ENCODE results near the gene CYP1A1.
A peak's percentile ranks its signal among the peaks of the same experiment; 100 is the strongest.
"Not testable (repeated sequence)": the region's sequence is repeated elsewhere in the genome, so short reads cannot be mapped to it uniquely, and the experiment has no call there.

Gene CYP1A1, protein sequence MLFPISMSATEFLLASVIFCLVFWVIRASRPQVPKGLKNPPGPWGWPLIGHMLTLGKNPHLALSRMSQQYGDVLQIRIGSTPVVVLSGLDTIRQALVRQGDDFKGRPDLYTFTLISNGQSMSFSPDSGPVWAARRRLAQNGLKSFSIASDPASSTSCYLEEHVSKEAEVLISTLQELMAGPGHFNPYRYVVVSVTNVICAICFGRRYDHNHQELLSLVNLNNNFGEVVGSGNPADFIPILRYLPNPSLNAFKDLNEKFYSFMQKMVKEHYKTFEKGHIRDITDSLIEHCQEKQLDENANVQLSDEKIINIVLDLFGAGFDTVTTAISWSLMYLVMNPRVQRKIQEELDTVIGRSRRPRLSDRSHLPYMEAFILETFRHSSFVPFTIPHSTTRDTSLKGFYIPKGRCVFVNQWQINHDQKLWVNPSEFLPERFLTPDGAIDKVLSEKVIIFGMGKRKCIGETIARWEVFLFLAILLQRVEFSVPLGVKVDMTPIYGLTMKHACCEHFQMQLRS

DNA sequence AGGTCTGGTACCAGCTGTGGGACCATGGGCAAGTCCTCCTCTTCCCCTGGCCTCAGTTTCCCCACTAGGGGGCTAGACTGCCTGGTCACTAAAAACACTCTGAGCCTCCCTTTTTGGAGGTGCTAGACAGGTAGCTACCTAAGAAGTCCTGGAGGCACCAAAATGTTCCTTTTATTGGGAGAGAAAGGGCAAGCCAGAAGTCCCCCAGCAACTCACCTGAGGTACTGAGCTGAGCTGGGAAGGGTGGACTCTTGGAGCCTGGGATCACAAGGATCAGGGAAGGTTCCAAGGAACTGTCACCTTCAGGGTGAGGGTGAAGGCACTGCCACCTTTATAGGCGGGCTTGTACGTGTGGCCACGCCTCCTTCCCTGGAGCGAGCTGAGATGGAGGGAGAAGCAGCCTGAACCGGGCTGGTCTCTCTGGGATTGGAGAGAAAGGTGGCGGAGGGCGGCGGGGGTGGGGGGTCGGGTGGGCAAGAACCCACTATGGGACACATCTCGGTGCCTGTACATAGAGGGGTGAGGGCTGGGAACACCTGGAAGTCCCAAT is at the start of gene CYP1A1:
Gene CYP1A1, minus strand, starts transcription at position 304 of the 550 bp plus-strand sequence. CDS start 2,431 bp downstream, outside the sequence.
- no peak for DNase-seq

DNA sequence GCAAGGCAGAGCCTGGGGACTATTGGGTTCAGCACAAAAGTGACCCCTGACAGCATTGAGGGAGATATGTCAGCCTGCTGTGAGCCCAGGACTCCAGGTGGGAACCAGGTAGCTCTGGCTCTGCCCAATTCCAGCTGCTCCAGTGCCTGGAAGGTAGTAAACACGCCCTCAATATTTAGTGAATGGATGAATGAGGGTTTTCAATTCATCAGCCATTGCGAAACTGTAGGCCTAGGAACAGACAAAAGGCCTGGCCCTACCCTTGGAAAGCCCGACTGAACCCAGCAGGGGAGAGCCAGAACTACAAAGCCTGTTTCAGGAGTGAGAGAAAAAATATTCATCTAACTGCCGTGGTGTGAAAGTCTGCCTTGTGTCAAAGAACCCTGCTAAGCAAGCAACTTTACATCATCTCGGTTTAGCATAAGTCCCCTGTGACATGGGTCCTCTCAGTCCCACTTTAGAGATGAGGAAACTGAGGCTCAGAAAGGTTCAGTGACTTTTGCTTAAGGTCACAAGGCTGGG is 48.5 kb upstream of the CYP1A1 start:
- DNase-seq: no peak

DNA sequence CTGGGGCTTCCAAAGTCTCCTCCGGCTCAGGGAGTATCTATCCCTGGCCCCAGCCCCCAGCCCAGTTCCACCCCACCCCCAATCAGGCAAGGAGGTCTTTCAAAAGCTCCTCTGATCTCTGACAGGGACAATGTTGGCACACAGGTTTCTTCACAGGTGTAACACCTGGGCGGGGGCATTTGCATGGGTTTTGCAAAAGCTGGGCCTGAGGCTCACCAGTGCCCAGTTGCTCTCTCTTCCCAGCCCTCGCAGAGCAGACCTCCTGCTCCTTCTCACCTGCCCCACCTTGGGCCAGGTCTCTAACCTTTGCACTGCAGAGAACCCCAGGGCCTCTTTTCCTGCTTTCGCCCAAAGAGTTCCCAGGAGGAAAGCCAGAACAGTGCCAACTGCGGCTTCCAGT is 48.0 kb upstream of the CYP1A1 start:
- DNase-seq: no peak

DNA sequence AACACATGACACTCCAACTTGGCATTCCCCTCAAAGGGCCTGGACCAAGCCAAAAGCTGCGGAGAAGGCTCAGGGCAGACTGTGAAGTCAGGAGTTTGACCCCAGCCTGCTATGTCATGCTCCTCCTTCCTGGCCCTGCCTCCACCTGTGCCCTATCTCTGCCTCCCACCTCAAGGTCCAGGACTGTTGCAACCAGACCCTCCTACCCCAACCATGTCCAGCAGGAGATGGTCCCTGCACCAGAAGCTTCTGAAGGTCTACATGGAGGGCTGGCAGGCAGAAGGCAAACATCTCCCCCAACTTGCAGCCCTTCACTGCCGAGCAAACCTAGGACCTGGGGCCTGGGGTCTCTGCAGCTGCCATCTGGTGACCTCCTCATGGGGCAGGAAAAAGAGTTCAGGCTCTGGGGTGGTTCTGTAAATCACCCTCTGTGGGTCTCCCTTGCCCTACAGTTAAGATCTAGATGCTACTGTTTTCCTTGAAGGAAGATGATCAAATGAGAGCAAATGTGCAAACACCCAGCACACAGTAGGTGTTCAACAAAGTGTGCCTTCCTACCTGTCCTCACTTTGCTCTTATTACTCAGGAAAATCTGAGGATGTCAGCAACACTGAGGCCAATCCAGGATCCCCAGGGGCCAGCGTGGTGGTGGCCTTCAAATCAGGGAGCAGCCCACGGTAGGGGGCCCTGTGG is 45.0 kb upstream of the CYP1A1 start:
- DNase-seq: no peak

DNA sequence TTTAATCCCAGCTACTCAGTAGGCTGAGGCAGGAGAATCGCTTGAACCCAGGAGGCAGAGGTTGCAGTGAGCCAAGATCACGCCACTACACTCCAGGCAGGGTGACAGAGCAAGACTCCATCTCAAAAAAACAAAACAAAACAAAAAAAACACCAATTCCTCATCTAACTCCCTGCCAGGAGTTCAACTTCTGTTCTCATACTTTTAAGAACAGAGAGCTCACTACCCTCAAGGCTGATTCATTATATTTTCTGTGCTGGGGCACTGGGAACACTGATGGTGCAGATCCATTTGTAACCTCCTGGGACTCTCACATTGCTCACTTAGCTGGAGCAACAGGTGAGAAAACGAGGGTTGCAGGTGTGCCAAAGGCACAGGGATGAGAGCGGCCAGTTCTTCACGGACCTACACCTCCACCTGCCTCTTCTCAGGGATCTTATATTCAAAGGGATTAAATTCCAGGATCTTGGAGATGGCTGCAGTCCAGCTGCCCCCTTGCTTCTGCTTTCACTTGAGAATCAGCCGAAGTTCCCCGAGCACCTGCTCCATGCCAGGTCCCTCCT is 44.2 kb upstream of the CYP1A1 start:
- no peak for DNase-seq

DNA sequence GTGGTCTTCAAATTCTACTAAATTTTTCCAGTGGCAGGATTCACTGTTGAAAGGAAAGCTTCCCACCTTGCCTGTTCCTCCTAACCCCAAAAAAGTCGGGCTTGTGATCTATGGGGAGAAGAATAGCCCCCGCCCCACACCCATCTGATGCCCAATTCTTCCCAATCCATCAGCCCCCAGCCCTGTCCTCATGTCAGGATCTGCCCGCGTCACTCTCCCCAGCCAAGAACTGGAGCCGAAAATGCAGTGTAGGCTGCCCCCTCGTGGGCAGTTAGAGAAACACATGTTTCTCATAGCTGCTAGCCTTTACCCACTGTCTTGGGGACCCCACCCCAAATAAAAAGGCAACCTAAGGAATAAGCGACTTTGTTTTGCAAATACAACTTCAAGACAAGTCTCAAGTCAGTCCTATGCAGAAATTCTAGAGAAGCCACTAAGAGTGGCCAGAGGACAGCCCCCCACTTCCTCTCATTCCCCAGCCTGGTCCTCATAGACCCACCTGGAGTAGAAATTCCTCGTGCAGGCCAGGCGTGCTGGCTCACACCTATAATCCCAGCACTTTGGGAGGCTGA is 43.5 kb upstream of the CYP1A1 start:
- peak; percentile 38 for DNase-seq

DNA sequence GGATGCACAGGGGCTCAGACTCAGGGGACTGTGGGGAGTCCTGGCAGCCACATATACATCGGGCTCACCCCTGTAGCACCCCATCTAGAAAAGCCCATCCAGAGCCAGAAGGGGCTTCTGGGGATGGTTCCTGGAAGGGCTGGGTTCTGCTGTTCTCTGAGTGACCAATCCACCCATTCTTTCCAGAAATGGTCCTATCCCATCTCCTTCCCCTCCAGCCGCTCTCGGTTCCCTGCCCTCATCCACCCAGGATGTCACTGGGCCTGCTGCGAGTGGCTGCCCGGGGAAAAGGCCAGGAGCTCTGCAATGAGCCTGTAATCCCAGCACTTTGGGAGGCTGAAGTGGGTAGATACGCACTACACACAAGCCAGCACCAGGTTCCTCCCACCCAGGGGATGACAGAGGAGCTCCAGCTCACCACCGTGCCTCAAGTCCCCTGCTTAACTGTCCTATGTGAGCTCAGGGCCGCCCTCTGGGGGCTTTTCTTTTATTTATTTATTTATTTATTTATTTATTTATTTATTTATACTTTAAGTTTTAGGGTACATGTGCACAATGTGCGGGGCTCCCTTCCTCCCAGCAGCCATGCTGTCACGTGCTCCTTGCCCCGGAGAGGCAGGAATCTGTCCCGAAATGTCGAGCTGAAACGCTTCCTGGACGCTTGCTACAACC is 42.9 kb upstream of the CYP1A1 start:
- DNase-seq: no peak

DNA sequence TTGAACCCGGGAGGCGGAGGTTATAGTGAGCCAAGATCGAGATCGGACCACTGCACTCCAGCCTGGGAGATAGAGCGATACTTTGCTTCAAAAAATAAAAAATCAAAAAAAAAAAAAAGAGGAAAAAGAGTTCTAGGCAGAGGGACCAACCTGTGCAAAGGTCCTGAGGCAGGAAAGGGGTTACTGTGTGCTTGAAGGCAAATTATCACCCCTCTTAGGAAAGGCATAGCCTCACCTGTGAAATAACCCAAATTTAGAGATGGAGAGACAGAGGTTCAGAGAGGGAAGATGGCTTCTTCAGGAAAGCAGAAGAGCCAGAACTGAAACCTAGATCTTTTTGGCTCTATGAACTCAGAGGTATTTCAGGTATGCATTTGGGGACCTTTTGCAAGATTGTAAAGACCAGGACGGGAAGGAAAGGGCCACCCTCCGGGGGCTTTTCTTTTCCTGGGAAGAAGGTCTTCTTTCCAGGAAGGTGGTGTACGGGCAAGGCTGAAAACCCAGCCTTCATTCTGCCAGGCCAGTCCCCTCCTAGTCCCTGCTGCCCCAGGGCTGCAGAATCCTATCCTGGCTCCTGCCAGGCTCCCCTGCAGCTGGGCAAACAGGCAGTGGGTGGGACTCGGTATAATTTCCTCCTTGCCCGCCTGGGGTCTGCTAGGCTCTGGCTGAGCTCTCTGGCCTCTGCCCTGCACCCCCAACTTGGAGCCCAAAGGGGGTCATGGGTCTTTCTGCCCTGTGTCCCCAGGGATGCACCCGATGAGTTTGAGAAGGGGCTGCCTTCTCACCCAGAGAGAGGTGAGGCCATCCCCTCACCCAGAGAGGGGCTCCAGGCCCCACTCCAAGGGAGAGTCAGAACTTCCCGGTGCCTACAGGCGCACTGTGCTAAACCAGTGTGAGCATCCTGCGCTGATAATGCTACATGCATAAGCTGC is 42.1 kb upstream of the CYP1A1 start:
- DNase-seq: no peak

DNA sequence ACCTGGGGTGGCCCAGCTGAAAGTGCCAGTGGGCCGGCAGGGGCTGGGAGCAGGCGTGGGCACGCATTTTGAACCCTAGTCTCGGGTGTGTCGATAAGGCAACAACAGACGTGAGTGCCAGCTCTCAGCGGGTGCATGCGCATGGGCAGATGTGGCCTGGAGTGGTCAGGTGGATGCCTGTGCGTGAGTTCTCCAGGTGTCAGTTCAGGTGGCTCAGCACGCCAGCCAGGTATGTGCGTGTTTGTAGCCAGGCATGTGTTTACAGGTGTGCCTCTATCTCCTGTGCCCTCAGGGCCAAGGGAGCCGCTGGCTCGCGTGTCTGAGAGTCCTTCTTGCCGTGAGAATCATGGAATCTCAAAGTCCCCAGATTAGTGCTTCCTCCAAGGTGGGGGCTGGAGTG is 38.1 kb upstream of the CYP1A1 start:
- no peak for DNase-seq

DNA sequence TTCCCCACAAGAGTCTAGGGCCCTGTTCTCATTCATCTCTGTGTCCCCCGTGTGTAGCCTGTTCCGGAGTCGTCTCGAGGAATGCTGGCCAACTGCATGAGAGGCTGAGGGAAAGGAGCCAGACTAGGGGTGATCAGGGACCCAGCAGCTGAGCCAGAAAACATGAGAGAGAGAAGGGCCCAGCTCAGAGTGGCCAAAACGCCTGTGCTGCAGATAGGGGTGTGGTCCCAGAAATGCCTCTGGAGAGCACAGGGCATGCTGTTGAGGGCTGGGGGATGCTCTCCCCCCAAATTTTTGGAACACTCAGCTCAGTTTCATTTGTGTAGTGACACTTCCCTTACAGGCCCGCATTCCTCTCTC is 37.4 kb upstream of the CYP1A1 start:
- DNase-seq: no peak

DNA sequence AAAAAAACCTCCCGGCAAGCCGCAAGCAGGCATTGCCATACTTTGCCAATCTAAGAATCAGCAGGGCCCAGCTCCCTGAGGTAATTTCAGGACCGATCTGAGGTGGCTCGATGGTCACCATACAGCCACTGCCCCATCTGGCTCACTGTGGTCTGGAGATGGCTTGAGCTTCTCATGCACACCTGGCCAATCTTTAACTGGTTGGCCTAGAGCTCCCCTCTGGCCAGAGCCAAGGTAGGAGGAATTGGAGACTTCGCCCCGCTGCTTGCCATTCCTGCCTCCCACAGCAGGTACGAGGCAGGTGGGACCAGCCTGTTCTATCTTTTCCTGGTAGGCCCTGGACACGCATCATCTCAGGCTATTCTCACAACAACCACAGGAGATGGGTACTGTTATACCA is 33.4 kb upstream of the CYP1A1 start:
- DNase-seq: no peak

DNA sequence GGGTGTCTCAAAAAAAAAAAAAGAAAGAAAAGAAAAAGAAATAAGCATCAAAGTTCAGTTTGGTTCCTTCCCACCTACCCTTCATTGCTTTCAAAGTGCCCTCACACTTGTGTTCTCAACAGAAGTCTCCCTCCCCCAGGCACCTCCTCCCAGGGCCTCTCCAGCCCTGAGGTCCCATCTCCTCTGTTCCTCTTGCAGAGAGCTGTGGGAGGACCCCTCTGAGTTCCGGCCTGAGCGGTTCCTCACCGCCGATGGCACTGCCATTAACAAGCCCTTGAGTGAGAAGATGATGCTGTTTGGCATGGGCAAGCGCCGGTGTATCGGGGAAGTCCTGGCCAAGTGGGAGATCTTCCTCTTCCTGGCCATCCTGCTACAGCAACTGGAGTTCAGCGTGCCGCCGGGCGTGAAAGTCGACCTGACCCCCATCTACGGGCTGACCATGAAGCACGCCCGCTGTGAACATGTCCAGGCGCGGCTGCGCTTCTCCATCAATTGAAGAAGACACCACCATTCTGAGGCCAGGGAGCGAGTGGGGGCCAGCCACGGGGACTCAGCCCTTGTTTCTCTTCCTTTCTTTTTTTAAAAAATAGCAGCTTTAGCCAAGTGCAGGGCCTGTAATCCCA is 29.4 kb upstream of the CYP1A1 start:
- DNase-seq: no peak

DNA sequence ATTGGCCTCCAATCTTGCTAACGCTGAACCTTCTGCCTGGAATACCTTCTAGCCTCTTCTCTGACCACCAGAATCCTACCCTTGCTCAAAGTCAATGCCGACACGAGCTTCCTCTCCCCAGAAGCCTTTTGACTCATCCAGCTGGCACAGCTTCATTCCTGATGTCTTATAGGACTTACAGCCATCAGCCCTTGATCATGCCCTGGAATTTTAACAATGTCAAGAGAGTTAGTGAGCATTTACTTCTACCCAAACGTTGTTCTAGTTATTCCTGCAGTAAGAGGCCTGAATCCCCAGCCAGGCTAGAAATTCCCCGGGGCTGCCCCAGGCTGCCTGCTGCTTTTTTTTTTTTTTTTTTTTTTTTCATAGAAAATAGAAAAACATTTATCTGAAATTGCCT is 27.2 kb upstream of the CYP1A1 start:
- DNase-seq: no peak

DNA sequence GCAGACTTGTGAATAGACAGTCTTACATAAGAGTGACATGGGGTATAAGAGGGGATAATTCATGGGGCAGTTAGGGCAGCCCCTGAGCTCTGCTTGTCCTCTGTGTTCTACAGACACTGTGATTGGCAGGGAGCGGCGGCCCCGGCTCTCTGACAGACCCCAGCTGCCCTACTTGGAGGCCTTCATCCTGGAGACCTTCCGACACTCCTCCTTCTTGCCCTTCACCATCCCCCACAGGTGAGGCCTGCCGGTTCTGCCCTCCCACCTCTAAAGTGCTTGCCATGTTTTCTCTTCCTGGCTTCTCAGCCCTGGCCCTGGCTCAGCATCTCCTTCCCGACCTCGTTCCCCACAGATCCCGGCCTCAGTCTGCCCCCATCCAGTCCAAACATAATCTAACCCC is 26.7 kb upstream of the CYP1A1 start:
- DNase-seq: no peak

DNA sequence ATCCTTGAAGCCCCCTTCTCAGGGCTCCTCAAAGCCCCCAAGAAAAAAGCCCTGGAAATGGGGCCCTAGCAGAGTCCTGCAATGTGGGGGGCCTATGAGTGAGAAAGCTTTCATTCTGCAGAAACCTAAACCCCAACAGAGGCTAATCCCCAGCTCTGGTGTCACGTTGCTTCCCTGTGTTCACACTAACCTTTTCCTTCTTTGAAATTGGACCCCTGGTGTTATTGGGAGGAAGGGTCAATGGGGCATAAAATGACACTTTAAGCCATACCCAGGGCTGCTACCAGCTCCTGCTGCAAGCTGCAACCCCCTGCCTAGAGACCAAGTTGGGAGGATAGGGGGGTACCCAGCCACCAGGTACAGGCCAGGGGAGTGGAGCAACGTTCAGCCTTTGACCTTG is 25.4 kb upstream of the CYP1A1 start:
- no peak for DNase-seq

DNA sequence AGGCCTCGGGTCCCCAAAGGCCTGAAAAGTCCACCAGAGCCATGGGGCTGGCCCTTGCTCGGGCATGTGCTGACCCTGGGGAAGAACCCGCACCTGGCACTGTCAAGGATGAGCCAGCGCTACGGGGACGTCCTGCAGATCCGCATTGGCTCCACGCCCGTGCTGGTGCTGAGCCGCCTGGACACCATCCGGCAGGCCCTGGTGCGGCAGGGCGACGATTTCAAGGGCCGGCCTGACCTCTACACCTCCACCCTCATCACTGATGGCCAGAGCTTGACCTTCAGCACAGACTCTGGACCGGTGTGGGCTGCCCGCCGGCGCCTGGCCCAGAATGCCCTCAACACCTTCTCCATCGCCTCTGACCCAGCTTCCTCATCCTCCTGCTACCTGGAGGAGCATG is 24.5 kb upstream of the CYP1A1 start:
- DNase-seq: no peak

DNA sequence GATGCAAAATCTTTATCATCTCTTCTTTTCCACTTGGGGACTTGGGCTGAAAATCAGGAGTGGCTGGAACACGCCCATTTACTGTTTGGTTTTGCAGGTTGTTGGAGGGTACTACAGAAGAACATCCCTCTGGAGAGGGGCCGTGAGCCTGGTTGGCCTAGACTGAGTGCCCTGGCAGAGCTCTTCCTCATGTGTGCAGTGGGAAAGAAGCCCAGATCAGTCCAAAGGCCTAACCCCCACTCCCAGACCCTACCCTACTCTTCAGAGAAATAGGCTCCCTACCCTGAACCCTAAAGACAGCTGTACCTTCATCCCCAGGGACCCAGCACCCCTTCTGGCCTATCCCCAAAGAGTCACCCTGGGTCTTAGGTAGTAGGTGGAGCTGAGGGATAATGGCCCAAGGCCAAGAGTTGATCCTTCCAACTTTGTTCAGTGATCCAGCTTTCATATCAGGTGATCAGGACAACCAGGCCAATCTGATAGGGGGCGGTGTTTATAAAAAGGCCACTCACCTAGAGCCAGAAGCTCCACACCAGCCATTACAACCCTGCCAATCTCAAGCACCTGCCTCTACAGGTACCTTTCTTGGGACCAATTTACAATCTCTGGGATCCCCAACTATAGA is 23.1 kb upstream of the CYP1A1 start, which contains the start of gene CYP1A2:
Gene CYP1A2, plus strand, starts transcription at position 524 of the 625 bp plus-strand sequence. CDS start 894 bp downstream, outside the sequence.
- DNase-seq: no peak

DNA sequence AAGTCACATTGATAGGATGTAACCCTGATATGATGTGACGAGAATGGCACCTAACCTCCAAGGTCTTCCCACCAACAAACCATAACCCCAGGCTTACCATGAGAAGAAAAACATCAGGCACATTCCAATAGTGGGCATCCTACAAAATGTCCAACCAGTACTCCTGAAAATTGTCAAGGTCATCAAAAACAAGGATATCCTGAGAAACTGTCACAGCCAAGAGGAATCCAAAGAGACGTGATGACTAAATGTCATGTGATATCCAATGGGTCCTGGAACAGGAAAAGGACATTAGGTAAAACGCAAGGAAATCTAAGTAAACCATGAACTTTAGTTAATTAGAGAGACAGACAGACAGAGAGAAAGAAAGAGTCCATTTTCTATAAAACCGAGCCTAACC is 21.1 kb upstream of the CYP1A1 start:
- no peak for DNase-seq

DNA sequence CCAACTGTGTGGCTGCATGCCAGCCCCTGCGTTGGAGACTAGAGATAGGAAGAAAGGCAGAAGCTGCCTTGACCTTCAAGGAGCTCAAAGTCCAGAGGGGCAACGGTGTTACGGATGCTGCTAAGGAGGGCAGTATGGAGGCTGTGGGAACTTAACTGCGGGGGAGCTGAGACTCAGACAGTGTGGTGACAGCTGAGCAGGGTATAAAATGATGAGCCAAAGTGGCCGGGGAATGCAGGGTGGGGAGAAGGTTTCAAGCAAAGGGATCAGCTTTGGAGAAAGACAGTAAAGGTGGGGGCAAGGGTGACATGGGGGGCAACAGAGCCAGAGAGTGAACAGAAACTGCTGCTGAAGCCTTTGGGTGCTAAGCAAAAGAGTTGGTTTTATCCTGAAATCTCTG is 17.1 kb upstream of the CYP1A1 start:
- DNase-seq: no peak

DNA sequence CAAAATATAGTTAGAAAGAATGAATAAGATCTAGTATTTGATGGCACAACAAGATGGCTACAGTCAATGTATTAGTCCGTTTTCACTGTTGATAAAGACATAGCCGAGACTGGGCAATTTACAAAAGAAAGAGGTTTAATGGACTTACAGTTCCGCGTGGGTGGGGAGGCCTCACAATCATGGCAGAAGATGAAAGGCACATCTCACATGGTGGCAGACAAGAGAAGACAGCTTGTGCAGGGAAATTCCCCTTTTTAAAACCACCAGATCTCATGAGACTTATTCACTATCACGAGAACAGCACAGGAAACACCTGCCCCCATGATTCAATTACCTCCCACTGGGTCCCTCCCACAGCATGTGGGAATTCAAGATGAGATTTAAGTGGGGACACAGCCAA is 12.9 kb upstream of the CYP1A1 start:
- not testable (repeated sequence) for DNase-seq
